Panc1 (cell line): ENCODE data around the gene ANKRD60. TPM values are rescaled to one million over a fixed set of nuclear protein-coding genes. Genes with fewer than 3 reads are reported as not detected.

Source experiments
- ATAC-seq: fragments of 200-7000 bp; cut with Tn5 transposase; 2 replicates; pipeline ENCODE4 v1.9.1; 2020; ENCODE audit warnings: mild to moderate bottlenecking, moderate library complexity
- BruUV-seq: library from RNA; stranded (reverse); fragments of 400-500 nt; replicated peaks from 2 replicates; lab custom pipeline; 2021; lab: Mats Ljungman, UMichigan
- CTCF ChIA-PET: fragments of 300-600 bp; sonication (Branson Sonifier 250); formaldehyde crosslinking; loops from one replicate; lab custom pipeline; 2022; ENCODE audit warnings: antibody characterized with exemption; lab: Charles Lee
- POLR2A ChIA-PET: fragments of 300-600 bp; sonication (Branson Sonifier 250); formaldehyde crosslinking; loops from one replicate; lab custom pipeline; 2022; ENCODE audit warnings: antibody characterized with exemption; lab: Charles Lee
- DNase-seq: peaks from one replicate; pipeline ENCODE4 v3.0.0-alpha.2; 2010; ENCODE audit warnings: low read depth, low spot score
- H3K27ac ChIP-seq: 2 replicates; pipeline ENCODE4 v1.5.1; 2011; ENCODE audit warnings: mild to moderate bottlenecking, low read length, inconsistent platforms
- H3K27me3 ChIP-seq: fragments of 200-500 bp; sonication (Bioruptor generic); 2 replicates; pipeline ENCODE4 v1.6.0; 2014; ENCODE audit warnings: low read length, inconsistent platforms; ENCODE audit not compliant: control insufficient read depth, insufficient read depth
- H3K36me3 ChIP-seq: fragments of 200-500 bp; sonication (Bioruptor generic); 2 replicates; pipeline ENCODE4 v1.5.1; 2014; ENCODE audit warnings: inconsistent platforms, mild to moderate bottlenecking, low read length, moderate library complexity; ENCODE audit not compliant: control insufficient read depth, insufficient read depth
- H3K4me1 ChIP-seq: 2 replicates; pipeline ENCODE4 v1.5.1; 2011; ENCODE audit warnings: inconsistent platforms, mild to moderate bottlenecking, low read length, moderate library complexity; ENCODE audit not compliant: control insufficient read depth, insufficient read depth
- H3K4me3 ChIP-seq, 2 experiments: 2 replicates each; pipeline ENCODE4 v1.5.1; 2011 to 2012; ENCODE audit warnings: low read depth in 2 of 2, low read length in 2 of 2, mild to moderate bottlenecking in 2 of 2, inconsistent platforms in 1 of 2, moderate library complexity in 1 of 2
- H3K9me3 ChIP-seq: fragments of 200-500 bp; sonication (Bioruptor generic); 2 replicates; pipeline ENCODE4 v1.5.1; 2014; ENCODE audit warnings: low read depth, mild to moderate bottlenecking, inconsistent platforms, low read length, moderate library complexity; ENCODE audit not compliant: control insufficient read depth, insufficient read depth
- CTCF ChIP-seq: fragments of 450-650 bp; IDR thresholded peaks from 2 replicates; pipeline ENCODE4 v1.5.1; 2017; ENCODE audit warnings: mild to moderate bottlenecking
- POLR2AphosphoS5 ChIP-seq: IDR thresholded peaks from 2 replicates; pipeline ENCODE4 v1.6.1; 2012; ENCODE audit warnings: mild to moderate bottlenecking, low read depth, low read length, moderate library complexity
- SIN3A ChIP-seq: IDR thresholded peaks from 2 replicates; pipeline ENCODE4 v1.6.1; 2012; ENCODE audit warnings: low read depth, mild to moderate bottlenecking, low read length, moderate library complexity, borderline replicate concordance; ENCODE audit not compliant: insufficient read depth
- TCF7L2 ChIP-seq: IDR thresholded peaks from 2 replicates; pipeline ENCODE4 v1.6.1; 2011; ENCODE audit warnings: mild to moderate bottlenecking, low read depth, low read length, inconsistent platforms
- in situ Hi-C: cut with HindIII; loops from 2 replicates; pipeline ENCODE4 v1.10.0; 2016; ENCODE audit warnings: low sequenced_read_pairs, low pct_unique_long_range_greater_than_20kb
- intact Hi-C: fragments of 100-400 bp; cut with micrococcal nuclease; formaldehyde crosslinking; loops from one replicate; pipeline ENCODE4 v1.10.0; 2022; ENCODE audit not compliant: unreplicated experiment
- total RNA-seq: library from RNA; stranded (reverse); gene quantifications from one replicate; pipeline ENCODE4 v1.2.1, GENCODE V29; 2021; ENCODE audit not compliant: unreplicated experiment
- TF ChIP-seq, protein P1 (sequence below), 2 experiments: IDR thresholded peaks; 2 replicates each; pipeline ENCODE4 v1.6.1; 2011 to 2012; ENCODE audit warnings: low read depth in 2 of 2, control low read depth in 1 of 2, low read length in 1 of 2, mild to moderate bottlenecking in 1 of 2, moderate library complexity in 1 of 2; ENCODE audit not compliant: insufficient read depth in 1 of 2

Gene ANKRD60
- total RNA-seq, 1 experiment from 2014 or later, result not detected

DNA sequence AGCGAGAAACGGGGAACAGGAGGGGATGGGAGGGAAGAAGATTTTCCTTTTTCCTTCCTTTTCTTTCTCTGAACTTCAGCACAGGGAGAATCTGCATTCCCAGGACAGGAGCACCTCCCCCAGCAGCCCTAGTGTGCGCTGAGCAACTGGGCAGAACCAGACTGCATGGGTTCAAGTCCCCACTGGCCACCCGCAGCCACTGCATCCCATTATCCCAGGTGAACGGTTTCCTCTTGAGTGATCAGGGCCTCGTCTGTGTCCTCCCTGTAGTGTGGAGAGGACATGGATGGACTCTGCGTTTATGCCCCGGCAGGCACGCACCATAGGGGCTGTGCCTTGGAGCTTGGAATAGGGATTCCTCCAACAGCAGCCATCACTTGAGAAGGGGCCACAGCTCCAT lies 53.0 kb downstream of the ANKRD60 start:
- Histone ChIP-seq H3K27me3 (no peaks in the 10 kb centered on the region), H3K9me3 (no peaks in the 10 kb centered on the region), H3K36me3 (no peaks in the 10 kb centered on the region), H3K27ac (no peak overlapping the region), H3K4me1 (peaks cover 3% of the 10 kb centered on the region; the same call in 1 of the 2 replicates), H3K4me3 (no peak overlapping the region)
- ChIA-PET CTCF (no interaction called here), POLR2A (no interaction called here)
- in situ Hi-C loops (loop anchor here (25.0 kb wide), 1 partner anchor 538 kb away; no protein-coding TSS in a partner anchor), intact Hi-C loops (no loop called here)
- no TSS peak for BruUV-seq
- ATAC-seq, result no peak
- TF ChIP-seq SIN3A (no peak), TCF7L2 (no peak)
- no peak for DNase-seq

DNA sequence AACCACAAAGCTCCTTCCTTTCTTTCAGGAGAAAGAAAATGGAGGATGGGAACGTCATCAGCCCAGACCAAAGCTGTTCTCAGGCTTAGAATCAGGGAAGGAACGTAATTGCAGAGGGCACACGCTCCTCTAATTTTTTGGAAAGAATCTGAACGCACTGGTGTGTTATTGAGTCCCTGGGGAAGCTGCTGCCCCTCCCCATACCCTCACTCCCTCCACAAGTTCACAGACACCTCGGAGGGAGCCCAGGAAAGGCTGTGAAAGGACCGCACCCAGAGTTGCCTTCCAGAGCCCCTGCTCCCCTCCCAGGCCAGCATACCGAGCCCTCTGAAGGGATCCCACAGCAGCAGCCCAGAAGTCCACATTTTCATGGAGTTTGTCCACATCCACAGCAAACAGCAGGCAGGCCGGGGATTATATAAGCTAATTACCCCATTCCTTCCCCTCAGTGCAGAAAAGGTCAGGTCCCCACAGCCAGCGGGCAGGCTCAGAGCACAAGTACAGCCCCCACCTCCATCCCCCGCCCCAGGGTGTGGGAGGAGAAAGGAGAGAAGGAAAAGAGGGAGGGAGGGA lies 53.7 kb downstream of the ANKRD60 start:
- DNase-seq (no peak), ATAC-seq (no peak)
- H3K4me3 ChIP-seq, result no peak overlapping the region
- no peaks in the 10 kb centered on the region for H3K27me3 ChIP-seq
- in situ Hi-C loops, result loop anchor here (25.0 kb wide), 1 partner anchor 537 kb away; no protein-coding TSS in a partner anchor
- ChIA-PET CTCF (no interaction called here), POLR2A (no interaction called here)
- no peak overlapping the region for H3K27ac ChIP-seq
- intact Hi-C loops, result no loop called here
- TF ChIP-seq SIN3A (no peak), TCF7L2 (no peak), POLR2AphosphoS5 (no peak), CTCF (no peak)
- TF ChIP-seq, protein P1, sequence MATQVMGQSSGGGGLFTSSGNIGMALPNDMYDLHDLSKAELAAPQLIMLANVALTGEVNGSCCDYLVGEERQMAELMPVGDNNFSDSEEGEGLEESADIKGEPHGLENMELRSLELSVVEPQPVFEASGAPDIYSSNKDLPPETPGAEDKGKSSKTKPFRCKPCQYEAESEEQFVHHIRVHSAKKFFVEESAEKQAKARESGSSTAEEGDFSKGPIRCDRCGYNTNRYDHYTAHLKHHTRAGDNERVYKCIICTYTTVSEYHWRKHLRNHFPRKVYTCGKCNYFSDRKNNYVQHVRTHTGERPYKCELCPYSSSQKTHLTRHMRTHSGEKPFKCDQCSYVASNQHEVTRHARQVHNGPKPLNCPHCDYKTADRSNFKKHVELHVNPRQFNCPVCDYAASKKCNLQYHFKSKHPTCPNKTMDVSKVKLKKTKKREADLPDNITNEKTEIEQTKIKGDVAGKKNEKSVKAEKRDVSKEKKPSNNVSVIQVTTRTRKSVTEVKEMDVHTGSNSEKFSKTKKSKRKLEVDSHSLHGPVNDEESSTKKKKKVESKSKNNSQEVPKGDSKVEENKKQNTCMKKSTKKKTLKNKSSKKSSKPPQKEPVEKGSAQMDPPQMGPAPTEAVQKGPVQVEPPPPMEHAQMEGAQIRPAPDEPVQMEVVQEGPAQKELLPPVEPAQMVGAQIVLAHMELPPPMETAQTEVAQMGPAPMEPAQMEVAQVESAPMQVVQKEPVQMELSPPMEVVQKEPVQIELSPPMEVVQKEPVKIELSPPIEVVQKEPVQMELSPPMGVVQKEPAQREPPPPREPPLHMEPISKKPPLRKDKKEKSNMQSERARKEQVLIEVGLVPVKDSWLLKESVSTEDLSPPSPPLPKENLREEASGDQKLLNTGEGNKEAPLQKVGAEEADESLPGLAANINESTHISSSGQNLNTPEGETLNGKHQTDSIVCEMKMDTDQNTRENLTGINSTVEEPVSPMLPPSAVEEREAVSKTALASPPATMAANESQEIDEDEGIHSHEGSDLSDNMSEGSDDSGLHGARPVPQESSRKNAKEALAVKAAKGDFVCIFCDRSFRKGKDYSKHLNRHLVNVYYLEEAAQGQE (IDR thresholded peaks at IDR 0.05; ENCODE audit: insufficient read depth in 1 of 2, low read depth in 2 of 2, low read length in 1 of 2), result no peak
- no peaks in the 10 kb centered on the region for H3K9me3 ChIP-seq
- no TSS peak for BruUV-seq
- H3K36me3 ChIP-seq, result no peaks in the 10 kb centered on the region
- peaks cover 3% of the 10 kb centered on the region; the same call in 1 of the 2 replicates for H3K4me1 ChIP-seq
